ENCODE results near the gene HCN2. TPM values are rescaled to one million over a fixed set of nuclear protein-coding genes. Genes with fewer than 3 reads are reported as not detected.

The HCN2 gene
- total RNA-seq, 4 donors from 2014 or later: 0.19 to 0.50 (median 0.41) TPM

DNA sequence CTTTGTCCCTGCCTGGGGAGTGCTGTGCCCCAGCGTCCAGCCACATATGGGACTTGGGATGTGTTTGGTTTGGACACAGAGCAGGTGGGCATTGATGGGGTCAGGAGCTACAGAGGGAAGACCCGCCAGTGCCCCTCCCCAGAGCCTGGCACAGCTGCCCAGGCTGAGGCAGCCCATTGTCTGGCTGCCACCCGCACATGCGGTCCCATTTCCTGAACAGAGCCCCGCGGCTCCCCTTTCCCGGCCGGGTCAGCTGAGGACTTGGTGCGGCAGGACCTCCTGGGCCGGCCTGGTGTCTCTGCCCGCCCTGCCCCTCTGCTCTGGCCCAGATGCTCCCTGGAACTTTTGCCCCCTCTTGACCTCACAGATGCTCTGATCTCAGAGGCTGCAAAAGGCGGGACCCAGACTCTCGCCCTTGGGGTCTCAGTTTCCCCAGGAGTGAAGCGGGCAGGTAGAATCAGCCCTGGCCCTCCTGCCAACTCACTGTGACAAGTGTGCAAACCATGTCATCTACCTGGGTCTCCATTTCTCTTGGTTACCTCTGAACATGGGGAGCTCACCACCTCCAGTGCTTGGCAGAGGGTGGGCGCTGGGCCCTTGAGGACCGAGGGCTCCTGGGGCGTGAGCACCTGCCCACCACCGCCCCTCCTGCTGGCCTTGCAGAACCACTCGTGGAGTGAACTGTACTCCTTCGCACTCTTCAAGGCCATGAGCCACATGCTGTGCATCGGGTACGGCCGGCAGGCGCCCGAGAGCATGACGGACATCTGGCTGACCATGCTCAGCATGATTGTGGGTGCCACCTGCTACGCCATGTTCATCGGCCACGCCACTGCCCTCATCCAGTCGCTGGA is 17.8 kb downstream of the HCN2 start:
- intact Hi-C loops (cut with DNase I): no loop called here
- no peak for DNase-seq (ENCODE audit: extremely low spot score)
- TF ChIP-seq EP300 (IDR thresholded peaks at IDR 0.05): no peak
- no peak for TF ChIP-seq POLR2A (IDR thresholded peaks at IDR 0.05; ENCODE audit: low read depth)
- TF ChIP-seq POLR2AphosphoS5 (IDR thresholded peaks at IDR 0.05): no peak
- TF ChIP-seq, protein P1, sequence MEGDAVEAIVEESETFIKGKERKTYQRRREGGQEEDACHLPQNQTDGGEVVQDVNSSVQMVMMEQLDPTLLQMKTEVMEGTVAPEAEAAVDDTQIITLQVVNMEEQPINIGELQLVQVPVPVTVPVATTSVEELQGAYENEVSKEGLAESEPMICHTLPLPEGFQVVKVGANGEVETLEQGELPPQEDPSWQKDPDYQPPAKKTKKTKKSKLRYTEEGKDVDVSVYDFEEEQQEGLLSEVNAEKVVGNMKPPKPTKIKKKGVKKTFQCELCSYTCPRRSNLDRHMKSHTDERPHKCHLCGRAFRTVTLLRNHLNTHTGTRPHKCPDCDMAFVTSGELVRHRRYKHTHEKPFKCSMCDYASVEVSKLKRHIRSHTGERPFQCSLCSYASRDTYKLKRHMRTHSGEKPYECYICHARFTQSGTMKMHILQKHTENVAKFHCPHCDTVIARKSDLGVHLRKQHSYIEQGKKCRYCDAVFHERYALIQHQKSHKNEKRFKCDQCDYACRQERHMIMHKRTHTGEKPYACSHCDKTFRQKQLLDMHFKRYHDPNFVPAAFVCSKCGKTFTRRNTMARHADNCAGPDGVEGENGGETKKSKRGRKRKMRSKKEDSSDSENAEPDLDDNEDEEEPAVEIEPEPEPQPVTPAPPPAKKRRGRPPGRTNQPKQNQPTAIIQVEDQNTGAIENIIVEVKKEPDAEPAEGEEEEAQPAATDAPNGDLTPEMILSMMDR (IDR thresholded peaks at IDR 0.05): no peak
- Histone ChIP-seq H3K27ac (replicated peaks in 1 of 4) (no peak overlapping the region), H3K4me1 (peaks cover 10 to 25% (median 11%) of the 10 kb centered on the region in 4 donors), H3K9me3 (no peaks in the 10 kb centered on the region), H3K4me3 (no peak overlapping the region), H3K36me3 (no peaks in the 10 kb centered on the region), H3K27me3 (peaks cover 0 to 26% (median 0%) of the 10 kb centered on the region in 4 donors)
- 77% methylated on average over 7 of the region's 30 CpGs for WGBS

DNA sequence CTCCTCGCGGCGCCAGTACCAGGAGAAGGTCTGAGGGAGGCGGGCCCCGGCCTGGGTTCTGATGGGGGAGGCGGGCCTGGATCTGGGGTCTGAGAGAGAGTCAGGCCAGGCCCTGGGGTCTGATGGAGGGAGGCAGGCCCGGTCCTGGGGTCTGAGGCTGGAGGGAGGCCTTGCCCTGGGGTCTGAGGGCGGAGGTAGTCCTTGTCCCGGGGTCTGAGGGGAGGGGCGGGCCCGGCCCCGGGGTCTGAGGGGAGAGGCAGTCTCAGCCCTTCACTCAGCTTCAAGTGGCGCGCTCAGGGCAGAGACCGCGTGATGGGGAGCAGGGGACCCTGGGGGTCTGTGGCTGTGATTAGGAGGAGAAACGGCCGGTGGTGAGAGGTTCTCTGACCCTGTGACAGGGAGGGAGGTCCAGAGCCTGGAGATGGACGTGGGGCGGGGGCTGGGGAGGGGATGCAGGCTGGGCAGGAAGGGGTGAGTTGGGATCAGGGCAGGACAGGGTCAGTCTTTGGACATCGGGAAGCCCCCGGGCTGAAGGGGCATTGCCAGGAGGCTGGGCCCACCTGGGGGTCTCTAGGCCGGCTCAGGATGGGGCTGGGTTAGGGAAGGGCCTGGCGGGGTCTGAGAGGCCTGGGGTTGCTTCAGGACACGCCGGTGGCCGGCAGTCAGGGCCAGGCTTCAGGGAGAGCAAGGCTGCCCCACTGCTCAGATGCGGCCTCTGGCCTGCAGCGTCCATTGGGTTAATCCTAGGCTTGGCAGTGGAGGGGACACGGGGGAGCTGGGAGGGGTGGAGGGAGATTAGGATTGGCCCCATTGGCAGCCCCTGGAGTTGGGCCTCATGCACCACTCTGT is 18.7 kb downstream of the HCN2 start:
- TF ChIP-seq, protein P1 (IDR thresholded peaks at IDR 0.05): no peak
- TF ChIP-seq POLR2A (IDR thresholded peaks at IDR 0.05; ENCODE audit: low read depth): no peak
- TF ChIP-seq EP300 (IDR thresholded peaks at IDR 0.05): no peak
- Histone ChIP-seq H3K27ac (replicated peaks in 1 of 4) (no peak overlapping the region), H3K36me3 (no peaks in the 10 kb centered on the region), H3K4me3 (no peak overlapping the region), H3K9me3 (no peaks in the 10 kb centered on the region), H3K27me3 (peaks cover 0 to 26% (median 0%) of the 10 kb centered on the region in 4 donors), H3K4me1 (peaks cover 10 to 25% (median 11%) of the 10 kb centered on the region in 4 donors)
- no peak for DNase-seq (ENCODE audit: extremely low spot score)
- 76% methylated on average over 26 of the region's 30 CpGs for WGBS
- intact Hi-C loops (cut with DNase I): no loop called here

DNA sequence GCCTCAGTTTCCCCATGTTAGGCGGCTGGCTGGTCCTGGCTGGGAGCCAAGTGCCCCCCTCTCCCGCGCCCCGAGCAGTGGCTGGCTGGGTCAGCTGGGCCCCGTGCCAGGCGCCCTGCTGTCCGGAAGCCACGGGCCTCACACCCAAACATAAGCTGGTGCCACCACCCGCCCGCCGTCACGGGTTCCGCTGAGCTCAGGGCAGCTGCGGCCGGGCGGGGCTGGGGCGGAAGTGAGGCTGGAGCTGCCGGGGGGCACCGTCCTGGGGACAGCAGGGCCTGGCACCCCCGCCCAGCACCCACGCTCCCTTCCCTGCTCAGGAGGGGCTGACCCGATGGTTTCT is 19.3 kb downstream of the HCN2 start:
- Histone ChIP-seq H3K9me3 (no peaks in the 10 kb centered on the region), H3K36me3 (no peaks in the 10 kb centered on the region), H3K4me1 (peaks cover 10 to 25% (median 11%) of the 10 kb centered on the region in 4 donors), H3K27me3 (peaks cover 0 to 30% (median 0%) of the 10 kb centered on the region in 4 donors), H3K4me3 (no peak overlapping the region), H3K27ac (replicated peaks in 1 of 4) (no peak overlapping the region)
- WGBS: 92% methylated on average over 2 of the region's 22 CpGs
- intact Hi-C loops (cut with DNase I): no loop called here
- no peak for DNase-seq (ENCODE audit: extremely low spot score)
- no peak for TF ChIP-seq POLR2AphosphoS5 (IDR thresholded peaks at IDR 0.05)
- TF ChIP-seq, protein P1 (IDR thresholded peaks at IDR 0.05): no peak
- no peak for TF ChIP-seq EP300 (IDR thresholded peaks at IDR 0.05)
- no peak for TF ChIP-seq POLR2A (IDR thresholded peaks at IDR 0.05; ENCODE audit: low read depth)

DNA sequence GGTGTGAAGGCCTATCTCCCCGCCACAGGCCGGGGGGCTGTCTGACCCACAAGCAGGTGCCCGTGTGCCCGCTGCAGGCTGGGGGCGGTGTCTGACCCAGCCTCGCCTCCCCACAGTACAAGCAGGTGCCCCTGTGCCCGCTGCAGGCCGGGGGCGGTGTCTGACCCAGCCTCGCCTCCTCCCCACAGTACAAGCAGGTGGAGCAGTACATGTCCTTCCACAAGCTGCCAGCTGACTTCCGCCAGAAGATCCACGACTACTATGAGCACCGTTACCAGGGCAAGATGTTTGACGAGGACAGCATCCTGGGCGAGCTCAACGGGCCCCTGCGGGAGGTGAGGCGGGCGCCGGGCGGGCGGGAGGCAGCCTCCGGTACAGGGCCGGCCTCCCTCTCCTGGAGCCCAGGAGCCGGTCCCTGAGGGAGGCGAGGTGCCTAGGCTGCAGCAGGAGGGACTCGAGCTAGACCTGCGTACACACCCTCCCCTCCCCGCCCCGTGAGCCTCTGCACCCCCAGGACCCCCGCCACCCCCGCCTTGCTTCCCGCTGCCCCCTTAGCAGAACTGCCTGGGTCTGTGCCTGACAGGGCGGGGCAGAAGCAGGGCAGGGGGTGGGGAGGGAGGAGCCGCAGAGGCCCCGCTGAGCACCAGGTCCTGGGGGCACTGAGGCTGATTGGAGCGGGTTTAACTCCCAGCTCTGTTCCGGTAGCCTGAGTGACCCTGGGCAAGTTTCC is 20.6 kb downstream of the HCN2 start:
- peaks cover 0 to 38% (median 0%) of the 10 kb centered on the region in 4 donors for H3K27me3 ChIP-seq
- H3K27ac ChIP-seq (replicated peaks in 1 of 4): peak overlapping the region; percentile 7 to 46 (median 15)
- intact Hi-C loops (cut with DNase I): no loop called here
- no peak for DNase-seq (ENCODE audit: extremely low spot score)
- 60% methylated on average over 1 of the region's 38 CpGs for WGBS
- no peaks in the 10 kb centered on the region for H3K9me3 ChIP-seq
- H3K36me3 ChIP-seq: no peaks in the 10 kb centered on the region
- H3K4me1 ChIP-seq: peaks cover 10 to 25% (median 11%) of the 10 kb centered on the region in 4 donors
- TF ChIP-seq, protein P1 (IDR thresholded peaks at IDR 0.05): no peak
- TF ChIP-seq POLR2A (IDR thresholded peaks at IDR 0.05; ENCODE audit: low read depth): no peak
- TF ChIP-seq POLR2AphosphoS5 (IDR thresholded peaks at IDR 0.05): no peak
- no peak for TF ChIP-seq EP300 (IDR thresholded peaks at IDR 0.05)
- peak overlapping the region; percentile 12 to 45 (median 22) for H3K4me3 ChIP-seq
